Esophagus squamous epithelium (tissue), 4 donors: ENCODE measurements around the gene SIRT6.

ENCODE experiments used
- CTCF ChIP-seq, 6 experiments: fragments of 450-650 bp in 4 of 6; fragments of 200-600 bp in 2 of 6; sonication (generic) in 2 of 6; IDR thresholded peaks; one replicate each; pipeline ENCODE4 v1.5.1; 2016 to 2019; ENCODE audit warnings: antibody characterized with exemption in 6 of 6, mild to moderate bottlenecking in 4 of 6, moderate library complexity in 4 of 6
- POLR2A ChIP-seq, 4 donors: fragments of 450-650 bp; IDR thresholded peaks; one replicate each; pipeline ENCODE4 v1.6.1; 2017; ENCODE audit warnings: antibody characterized with exemption in 4 of 4, mild to moderate bottlenecking in 4 of 4, moderate library complexity in 3 of 4

- no peak for TF ChIP-seq CTCF (IDR thresholded peaks at IDR 0.05)
- no peak for TF ChIP-seq POLR2A (IDR thresholded peaks at IDR 0.05)
Observed at GRCh38 chr19:4130744-4131438, 51.5 kb downstream of the SIRT6 start.
